ENCODE results near the gene RPAP3.

RPAP3 gene

GRCh38 chr12:47717443-47718193 is 11.8 kb upstream of the RPAP3 start:
- Histone ChIP-seq H3K36me3 (ENCODE audit: insufficient read depth, low read length) (no peaks in the 10 kb centered on the region), H3K9ac (ENCODE audit: low read depth, low read length) (no peak overlapping the region), H3K4me1 (ENCODE audit: insufficient read depth, low read length) (peaks cover 9% of the 10 kb centered on the region), H3K9me3 (ENCODE audit: control insufficient read depth, insufficient read depth, low read length) (no peaks in the 10 kb centered on the region)

- Histone ChIP-seq H3K9me3 (ENCODE audit: control insufficient read depth, insufficient read depth, low read length) (no peaks in the 10 kb centered on the region), H3K36me3 (ENCODE audit: insufficient read depth, low read length) (no peaks in the 10 kb centered on the region), H3K9ac (ENCODE audit: low read depth, low read length) (no peak overlapping the region), H3K4me1 (ENCODE audit: insufficient read depth, low read length) (peaks cover 9% of the 10 kb centered on the region)
Observed at GRCh38 chr12:47717046-47717442, 11.2 kb upstream of the RPAP3 start.

- Histone ChIP-seq H3K4me1 (ENCODE audit: insufficient read depth, low read length) (peaks cover 9% of the 10 kb centered on the region), H3K9ac (ENCODE audit: low read depth, low read length) (no peak overlapping the region), H3K36me3 (ENCODE audit: insufficient read depth, low read length) (no peaks in the 10 kb centered on the region), H3K9me3 (ENCODE audit: control insufficient read depth, insufficient read depth, low read length) (no peaks in the 10 kb centered on the region)
Observed at GRCh38 chr12:47715877-47716548, 10.2 kb upstream of the RPAP3 start.

GRCh38 chr12:47715393-47715876 is 9.6 kb upstream of the RPAP3 start:
- no peaks in the 10 kb centered on the region for H3K9me3 ChIP-seq (ENCODE audit: control insufficient read depth, insufficient read depth, low read length)
- H3K36me3 ChIP-seq (ENCODE audit: insufficient read depth, low read length), result no peaks in the 10 kb centered on the region
- H3K4me1 ChIP-seq (ENCODE audit: insufficient read depth, low read length), result peaks cover 9% of the 10 kb centered on the region
- H3K9ac ChIP-seq (ENCODE audit: low read depth, low read length), result no peak overlapping the region

- Histone ChIP-seq H3K36me3 (ENCODE audit: insufficient read depth, low read length) (no peaks in the 10 kb centered on the region), H3K4me1 (ENCODE audit: insufficient read depth, low read length) (peaks cover 9% of the 10 kb centered on the region), H3K9me3 (ENCODE audit: control insufficient read depth, insufficient read depth, low read length) (no peaks in the 10 kb centered on the region), H3K9ac (ENCODE audit: low read depth, low read length) (no peak overlapping the region)
Observed at GRCh38 chr12:47714826-47715386, 9.1 kb upstream of the RPAP3 start.

- no peaks in the 10 kb centered on the region for H3K36me3 ChIP-seq (ENCODE audit: insufficient read depth, low read length)
- no peaks in the 10 kb centered on the region for H3K9me3 ChIP-seq (ENCODE audit: control insufficient read depth, insufficient read depth, low read length)
- H3K4me1 ChIP-seq (ENCODE audit: insufficient read depth, low read length), result no peaks in the 10 kb centered on the region; the same call in 1 of the 2 replicates
- H3K9ac ChIP-seq (ENCODE audit: low read depth, low read length), result no peak overlapping the region
Observed at GRCh38 chr12:47712171-47712570, 6.3 kb upstream of the RPAP3 start.

GRCh38 chr12:47711448-47711847 is 5.6 kb upstream of the RPAP3 start:
- H3K36me3 ChIP-seq (ENCODE audit: insufficient read depth, low read length), result no peaks in the 10 kb centered on the region
- no peak overlapping the region for H3K9ac ChIP-seq (ENCODE audit: low read depth, low read length)
- H3K4me1 ChIP-seq (ENCODE audit: insufficient read depth, low read length), result peaks cover 4% of the 10 kb centered on the region; the same call in 1 of the 2 replicates
- no peaks in the 10 kb centered on the region for H3K9me3 ChIP-seq (ENCODE audit: control insufficient read depth, insufficient read depth, low read length)

GRCh38 chr12:47710278-47710677 is 4.4 kb upstream of the RPAP3 start:
- Histone ChIP-seq H3K36me3 (ENCODE audit: insufficient read depth, low read length) (no peaks in the 10 kb centered on the region), H3K9ac (ENCODE audit: low read depth, low read length) (no peak overlapping the region), H3K9me3 (ENCODE audit: control insufficient read depth, insufficient read depth, low read length) (no peaks in the 10 kb centered on the region), H3K4me1 (ENCODE audit: insufficient read depth, low read length) (0 out of 2 replicates have a peak, but pooled peaks cover 4% of the 10 kb centered on the region)

GRCh38 chr12:47709671-47710070 is 3.8 kb upstream of the RPAP3 start:
- Histone ChIP-seq H3K9me3 (ENCODE audit: control insufficient read depth, insufficient read depth, low read length) (no peaks in the 10 kb centered on the region), H3K9ac (ENCODE audit: low read depth, low read length) (no peak overlapping the region), H3K4me1 (ENCODE audit: insufficient read depth, low read length) (0 out of 2 replicates have a peak, but pooled peaks cover 4% of the 10 kb centered on the region), H3K36me3 (ENCODE audit: insufficient read depth, low read length) (no peaks in the 10 kb centered on the region)

- H3K36me3 ChIP-seq (ENCODE audit: insufficient read depth, low read length), result no peaks in the 10 kb centered on the region
- H3K9ac ChIP-seq (ENCODE audit: low read depth, low read length), result no peak overlapping the region
- H3K4me1 ChIP-seq (ENCODE audit: insufficient read depth, low read length), result 0 out of 2 replicates have a peak, but pooled peaks cover 4% of the 10 kb centered on the region
- H3K9me3 ChIP-seq (ENCODE audit: control insufficient read depth, insufficient read depth, low read length), result no peaks in the 10 kb centered on the region
Observed at GRCh38 chr12:47709237-47709636, 3.4 kb upstream of the RPAP3 start.

- no peak overlapping the region for H3K9ac ChIP-seq (ENCODE audit: low read depth, low read length)
Observed at GRCh38 chr12:47707905-47708543, 2.2 kb upstream of the RPAP3 start.

GRCh38 chr12:47707355-47707754 is 1.5 kb upstream of the RPAP3 start:
- Histone ChIP-seq H3K9ac (ENCODE audit: low read depth, low read length) (no peak overlapping the region), H3K9me3 (ENCODE audit: control insufficient read depth, insufficient read depth, low read length) (no peaks in the 10 kb centered on the region), H3K4me1 (ENCODE audit: insufficient read depth, low read length) (0 out of 2 replicates have a peak, but pooled peaks cover 4% of the 10 kb centered on the region), H3K36me3 (ENCODE audit: insufficient read depth, low read length) (no peaks in the 10 kb centered on the region)

More at GRCh38 chr12:47707905-47708543, 2.2 kb upstream of the RPAP3 start:
- Histone ChIP-seq H3K36me3 (ENCODE audit: insufficient read depth, low read length) (no peaks in the 10 kb centered on the region), H3K9me3 (ENCODE audit: control insufficient read depth, insufficient read depth, low read length) (no peaks in the 10 kb centered on the region), H3K4me1 (ENCODE audit: insufficient read depth, low read length) (0 out of 2 replicates have a peak, but pooled peaks cover 4% of the 10 kb centered on the region)

- H3K9ac ChIP-seq (ENCODE audit: low read depth, low read length), result peak overlapping the region; percentile 38
- H3K9me3 ChIP-seq (ENCODE audit: control insufficient read depth, insufficient read depth, low read length), result no peaks in the 10 kb centered on the region
- no peaks in the 10 kb centered on the region; the same call in 1 of the 2 replicates for H3K36me3 ChIP-seq (ENCODE audit: insufficient read depth, low read length)
- 0 out of 2 replicates have a peak, but pooled peaks cover 4% of the 10 kb centered on the region for H3K4me1 ChIP-seq (ENCODE audit: insufficient read depth, low read length)
Observed at GRCh38 chr12:47705229-47705565, 633 bp downstream of the RPAP3 start.

GRCh38 chr12:47704719-47705118 is 1.1 kb downstream of the RPAP3 start:
- H3K36me3 ChIP-seq (ENCODE audit: insufficient read depth, low read length), result no peaks in the 10 kb centered on the region; the same call in 1 of the 2 replicates
- H3K9me3 ChIP-seq (ENCODE audit: control insufficient read depth, insufficient read depth, low read length), result no peaks in the 10 kb centered on the region
- peak overlapping the region; percentile 38 for H3K9ac ChIP-seq (ENCODE audit: low read depth, low read length)
- 0 out of 2 replicates have a peak, but pooled peaks cover 4% of the 10 kb centered on the region for H3K4me1 ChIP-seq (ENCODE audit: insufficient read depth, low read length)
